NCI-H2029 treated with DMSO at 0.1 percent for 48 hours (cell line): ENCODE data around the gene AVPR2.

Experiments used
- DNase-seq: peaks from one replicate; lab custom pipeline; 2025; lab: John Stamatoyannopoulos, UW

AVPR2 gene

DNA sequence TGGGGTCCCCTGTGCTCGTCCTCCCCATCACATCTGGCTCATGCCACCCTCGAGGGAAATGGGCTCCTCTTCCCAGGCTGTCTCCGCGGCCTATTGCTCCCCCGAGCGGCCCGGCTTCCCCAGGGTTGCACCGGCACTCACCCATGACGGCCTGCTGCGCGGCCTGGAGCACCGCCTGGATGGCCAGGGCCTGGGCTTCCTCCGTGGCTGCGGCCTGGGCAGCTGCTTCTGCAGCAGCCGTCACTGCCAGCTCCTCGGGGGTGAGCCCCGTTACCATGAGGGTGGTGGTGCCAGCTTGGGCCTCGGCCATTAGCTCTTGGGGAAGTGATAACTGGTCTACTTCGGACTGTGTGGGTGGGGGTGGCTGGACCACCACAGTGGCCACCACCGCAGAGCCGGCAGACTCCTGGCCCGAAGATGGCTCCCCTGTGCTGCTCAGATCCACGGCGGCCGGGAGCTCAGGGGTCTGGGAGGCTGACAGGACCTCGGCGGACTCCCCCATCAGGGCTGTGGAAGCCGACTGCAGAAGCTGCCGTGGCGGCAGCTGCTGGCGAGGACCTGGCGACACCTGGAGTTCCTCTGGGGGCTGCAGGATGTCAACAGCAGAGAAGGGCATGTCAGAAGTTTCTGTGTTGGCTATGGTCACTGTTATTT, 48.0 kb downstream of the AVPR2 start:
- no peak for DNase-seq

- DNase-seq, result no peak
Observed at GRCh38 chrX:153953342-153953830, 48.9 kb downstream of the AVPR2 start.

DNA sequence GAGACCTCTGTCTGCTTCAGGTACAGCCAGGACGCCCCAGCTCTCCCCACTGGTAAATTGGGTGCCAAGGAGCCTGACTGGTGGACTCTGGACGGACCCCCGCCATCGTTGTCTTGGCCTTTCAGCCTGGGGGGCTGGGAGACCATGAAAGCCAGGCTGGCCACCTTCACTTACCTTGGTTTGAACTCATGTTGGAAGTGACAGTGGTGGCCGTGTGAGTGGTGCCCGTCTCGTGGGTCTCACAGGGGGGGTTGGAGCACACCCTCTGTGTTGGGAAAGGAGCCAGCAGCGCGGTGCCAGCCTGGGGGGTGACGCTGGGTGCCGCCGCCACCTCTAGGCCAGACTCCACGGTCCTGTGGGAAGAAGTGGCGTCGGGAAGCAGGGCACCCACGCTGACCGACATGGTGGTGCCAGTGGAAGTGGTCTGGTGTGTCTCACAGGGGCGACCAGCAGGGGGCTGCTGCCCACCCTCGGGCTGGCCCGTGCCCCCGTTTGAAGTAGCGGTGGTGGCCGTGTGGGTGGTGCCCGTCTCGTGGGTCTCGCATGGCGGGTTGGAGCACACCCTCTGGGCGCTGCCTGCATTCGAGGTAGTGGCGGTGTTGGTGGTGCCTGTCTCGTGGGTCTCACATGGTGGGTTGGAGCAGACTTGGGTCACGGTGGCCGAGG, 49.6 kb downstream of the AVPR2 start:
- no peak for DNase-seq

DNA sequence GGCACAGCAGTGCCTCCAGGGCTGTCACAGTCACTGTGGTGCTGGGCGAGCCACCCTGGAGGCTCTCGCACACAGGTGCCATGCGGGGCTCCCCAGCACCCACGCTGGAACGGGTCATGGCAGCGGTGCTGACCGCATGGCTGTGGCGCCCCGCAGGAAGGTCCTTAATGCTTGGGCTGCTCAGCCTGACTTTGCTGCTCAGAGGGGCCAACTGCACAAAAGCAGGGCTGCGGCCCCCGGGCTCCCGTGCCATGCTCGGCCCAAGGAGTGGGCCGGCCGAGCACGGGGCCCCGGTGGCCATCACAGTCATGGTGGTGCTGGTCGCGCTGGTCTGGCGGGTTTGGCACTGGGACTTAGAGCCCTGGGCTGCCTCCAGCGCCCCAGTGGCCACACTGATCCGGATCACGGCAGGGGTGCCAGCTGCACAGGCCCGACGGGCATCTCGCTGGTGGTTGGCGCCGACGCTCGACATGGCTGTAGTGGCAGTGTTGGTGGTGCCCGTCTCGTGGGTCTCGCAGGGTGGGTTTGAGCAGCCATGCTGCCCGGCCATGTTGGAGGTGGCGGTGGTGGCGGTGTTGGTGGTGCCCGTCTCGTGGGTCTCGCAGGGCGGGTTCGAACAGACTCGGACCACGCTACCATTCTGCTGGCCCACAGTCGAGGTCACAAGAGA, 50.2 kb downstream of the AVPR2 start:
- no peak for DNase-seq

DNA sequence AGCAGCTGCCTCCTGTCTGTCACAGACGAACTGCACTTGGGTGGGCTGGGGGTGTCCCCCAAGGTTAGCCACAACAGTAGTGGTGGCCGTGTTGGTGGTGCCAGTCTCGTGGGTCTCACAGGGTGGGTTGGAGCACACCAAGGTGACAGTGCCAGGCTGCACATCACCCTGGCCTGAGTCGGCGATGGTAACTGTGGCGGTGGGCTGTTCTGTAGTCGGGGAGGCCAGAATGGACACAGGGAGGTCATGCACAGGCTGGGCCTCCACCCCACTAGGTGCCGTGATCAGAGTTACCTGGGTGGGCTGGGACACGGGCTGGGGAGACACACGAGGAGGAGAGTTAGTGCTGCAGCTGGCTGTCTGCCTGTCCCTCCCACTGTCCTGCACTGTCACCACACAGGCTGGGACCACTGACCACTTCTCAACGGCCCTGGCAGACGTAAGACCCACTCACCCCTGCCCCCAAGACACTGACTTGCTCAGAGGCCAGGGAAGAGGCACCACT, 50.8 kb downstream of the AVPR2 start:
- no peak for DNase-seq

DNA sequence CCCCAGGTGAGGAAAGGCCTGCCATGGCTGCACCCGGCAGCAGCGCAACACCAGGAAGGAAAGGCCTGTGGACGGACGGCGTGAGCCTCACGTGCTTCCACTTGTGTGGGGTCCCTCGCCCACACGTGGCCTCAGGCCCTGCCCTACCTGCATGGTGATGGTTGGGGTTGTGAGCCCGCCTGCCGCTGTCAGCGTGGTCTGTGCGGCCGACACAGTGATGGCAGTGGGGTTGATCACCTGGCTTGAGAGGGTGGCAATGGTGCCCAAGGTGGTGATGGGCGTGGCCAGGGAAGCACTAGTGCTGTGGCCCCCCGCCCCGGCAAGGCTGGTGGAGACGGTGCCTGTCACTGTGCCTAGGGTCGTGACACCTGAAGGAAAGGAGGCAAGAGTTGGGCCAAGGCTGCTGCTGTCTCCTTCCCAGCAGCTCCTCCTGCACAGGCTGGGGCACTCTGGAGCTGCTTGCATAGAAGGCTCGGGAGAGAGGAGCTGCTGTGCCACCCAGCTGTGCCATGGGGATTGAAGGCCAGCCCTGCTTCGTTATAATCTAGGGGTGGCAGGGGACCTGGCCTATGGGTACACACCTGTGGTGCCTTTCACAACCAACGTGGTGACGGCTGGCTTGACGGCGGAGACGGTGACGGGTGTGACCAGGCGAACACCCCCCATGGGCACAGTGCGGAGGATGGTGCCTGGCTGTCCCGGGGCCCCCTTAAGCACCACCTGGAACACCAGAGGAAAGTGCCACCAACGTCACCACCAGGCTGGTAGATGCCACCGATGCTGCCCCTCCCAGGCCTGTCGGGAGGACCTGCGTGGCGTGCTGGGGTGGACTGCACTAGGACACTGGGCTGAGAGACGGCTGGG, 51.8 kb downstream of the AVPR2 start:
- no peak for DNase-seq
